Keratinocyte (primary cell): ENCODE measurements around the gene CDKL4. TPM values are rescaled to one million over a fixed set of nuclear protein-coding genes. Genes with fewer than 3 reads are reported as not detected.
"Not testable (repeated sequence)": the region's sequence is repeated elsewhere in the genome, so short reads cannot be mapped to it uniquely, and the experiment has no call there.

Experiments used
- DNase-seq: peaks from one replicate; pipeline ENCODE4 v3.0.0-alpha.2; 2011; ENCODE audit warnings: low read depth, missing footprints, low spot score
- FAIRE-seq: peaks from 2 replicates; lab custom pipeline; 2011; peaks lifted over from hg19 to GRCh38; lab: Jason Lieb, UNC
- H2AFZ ChIP-seq: 2 replicates; pipeline ENCODE4 v1.6.0; 2012; ENCODE audit warnings: low read length, control low read depth, inconsistent platforms; ENCODE audit not compliant: control insufficient read depth
- H3K27ac ChIP-seq: 2 replicates; pipeline ENCODE4 v1.5.1; 2011; ENCODE audit warnings: low read length; ENCODE audit not compliant: control insufficient read depth, insufficient read depth
- H3K27me3 ChIP-seq: 3 replicates; pipeline ENCODE4 v1.6.0; 2011; ENCODE audit warnings: low read length; ENCODE audit not compliant: control insufficient read depth, insufficient read depth; ENCODE audit errors: extremely low read depth
- H3K36me3 ChIP-seq, 2 experiments: 2 replicates in 1 of 2; 3 replicates in 1 of 2; pipeline ENCODE4 v1.5.1; 2011; ENCODE audit warnings: low read length in 2 of 2, mild to moderate bottlenecking in 1 of 2; ENCODE audit not compliant: control insufficient read depth in 2 of 2, insufficient read depth in 2 of 2; ENCODE audit errors: extremely low read depth in 1 of 2
- H3K4me1 ChIP-seq: 3 replicates; pipeline ENCODE4 v1.5.1; 2011; ENCODE audit warnings: low read length; ENCODE audit not compliant: control insufficient read depth, insufficient read depth; ENCODE audit errors: extremely low read depth
- H3K4me2 ChIP-seq: 3 replicates; pipeline ENCODE4 v1.6.0; 2011; ENCODE audit warnings: low read depth, low read length; ENCODE audit not compliant: control insufficient read depth, insufficient read depth; ENCODE audit errors: extremely low read depth
- H3K4me3 ChIP-seq, 3 experiments: fragments of 200-600 bp in 1 of 3; sonication (generic) in 1 of 3; 2 replicates in 2 of 3; 3 replicates in 1 of 3; pipeline ENCODE4 v1.5.1; 2011 to 2016; ENCODE audit warnings: low read length in 3 of 3, mild to moderate bottlenecking in 3 of 3, control low read depth in 2 of 3, inconsistent platforms in 1 of 3, low read depth in 1 of 3, mixed read lengths in 1 of 3, mixed run types in 1 of 3, moderate library complexity in 1 of 3; ENCODE audit not compliant: control insufficient read depth in 2 of 3, insufficient read depth in 2 of 3; ENCODE audit errors: extremely low read depth in 1 of 3
- H3K79me2 ChIP-seq: 2 replicates; pipeline ENCODE4 v1.6.0; 2012; ENCODE audit warnings: low read length; ENCODE audit not compliant: control insufficient read depth, insufficient read depth
- H3K9ac ChIP-seq: 3 replicates; pipeline ENCODE4 v1.6.0; 2011; ENCODE audit warnings: low read length; ENCODE audit not compliant: control insufficient read depth, insufficient read depth; ENCODE audit errors: extremely low read depth
- H3K9me1 ChIP-seq: 3 replicates; pipeline ENCODE4 v1.6.0; 2011; ENCODE audit warnings: low read length; ENCODE audit not compliant: control insufficient read depth, insufficient read depth; ENCODE audit errors: extremely low read depth
- H3K9me3 ChIP-seq: 2 replicates; pipeline ENCODE4 v1.5.1; 2012; ENCODE audit warnings: low read depth, low read length; ENCODE audit not compliant: control insufficient read depth
- H4K20me1 ChIP-seq: 3 replicates; pipeline ENCODE4 v1.6.0; 2011; ENCODE audit warnings: low read length; ENCODE audit not compliant: control insufficient read depth, insufficient read depth; ENCODE audit errors: extremely low read depth
- CTCF ChIP-seq, 3 experiments: IDR thresholded peaks in 1 of 3; conservative IDR thresholded peaks in 1 of 3; optimal IDR thresholded peaks in 1 of 3; 2 replicates in 2 of 3; 3 replicates in 1 of 3; pipeline versions ENCODE3 to v1.5.1; 2011; ENCODE audit warnings: low read length in 3 of 3, mild to moderate bottlenecking in 3 of 3, moderate library complexity in 2 of 3, control low read depth in 1 of 3, inconsistent platforms in 1 of 3; ENCODE audit not compliant: insufficient read depth in 2 of 3; ENCODE audit errors: extremely low read depth in 1 of 3
- EZH2 ChIP-seq: IDR thresholded peaks from one replicate; pipeline ENCODE4 v1.6.1; 2012; ENCODE audit warnings: inconsistent platforms, mild to moderate bottlenecking, low read length, moderate library complexity
- dilution Hi-C: fragments of 300-500 bp; cut with MboI; formaldehyde crosslinking; loops from one replicate; pipeline ENCODE4 v1.7.0; 2020; ENCODE audit warnings: low sequenced_read_pairs; ENCODE audit not compliant: extremely low pct_ligation_motif_present
- polyA plus RNA-seq, 5 experiments: library from polyadenylated mRNA; depleted of rRNA in 3 of 5; stranded (reverse) in 3 of 5; stranded (forward) in 1 of 5; unstranded in 1 of 5; fragments of >200 nt; gene quantifications; 1 replicate in 1 of 5; 2 replicates in 3 of 5; 3 replicates in 1 of 5; pipeline versions ENCODE4 v1.2.1 to v1.2.3, GENCODE V29; 2011 to 2012; ENCODE audit warnings: missing spikeins in 2 of 5, low read depth in 1 of 5, low replicate concordance in 1 of 5

The CDKL4 gene
- polyA plus RNA-seq, 1 donor (not counting 4 experiments of a cell fraction or from before 2014, with no cell fraction given), result not detected

- no peaks in the 10 kb centered on the region for H3K27me3 ChIP-seq
- H2AFZ ChIP-seq, result no peak overlapping the region
- dilution Hi-C loops, result no loop called here
- no peaks in the 10 kb centered on the region for H3K9me3 ChIP-seq
- no peaks in the 10 kb centered on the region for H3K9me1 ChIP-seq
- H3K4me3 ChIP-seq, result no peak overlapping the region
- no peaks in the 10 kb centered on the region for H3K36me3 ChIP-seq
- no peaks in the 10 kb centered on the region for H4K20me1 ChIP-seq
- no peak for FAIRE-seq
- no peaks in the 10 kb centered on the region for H3K4me1 ChIP-seq
- H3K79me2 ChIP-seq, result no peaks in the 10 kb centered on the region
- H3K9ac ChIP-seq, result no peak overlapping the region
- TF ChIP-seq EZH2 (no peak), CTCF (optimal IDR thresholded peaks at IDR 0.05 in 1 of 3, IDR thresholded peaks at IDR 0.05 in 1 of 3, conservative IDR thresholded peaks at IDR 0.05 in 1 of 3; ENCODE audit: extremely low read depth in 1 of 3, insufficient read depth in 2 of 3, low read length in 3 of 3) (no peak)
- no peak overlapping the region for H3K4me2 ChIP-seq
- DNase-seq, result no peak
- no peak overlapping the region for H3K27ac ChIP-seq
Measured at GRCh38 chr2:39156846-39157245, 86.9 kb downstream of the CDKL4 start.

- TF ChIP-seq CTCF (optimal IDR thresholded peaks at IDR 0.05 in 1 of 3, IDR thresholded peaks at IDR 0.05 in 1 of 3, conservative IDR thresholded peaks at IDR 0.05 in 1 of 3; ENCODE audit: extremely low read depth in 1 of 3, insufficient read depth in 2 of 3, low read length in 3 of 3), result no peak
- Histone ChIP-seq H3K27me3 (no peaks in the 10 kb centered on the region), H3K4me2 (no peak overlapping the region), H3K9me1 (no peaks in the 10 kb centered on the region), H2AFZ (no peak overlapping the region), H3K79me2 (no peaks in the 10 kb centered on the region), H3K9me3 (no peaks in the 10 kb centered on the region), H3K36me3 (no peaks in the 10 kb centered on the region), H3K27ac (no peak overlapping the region), H3K4me3 (no peak overlapping the region), H4K20me1 (no peaks in the 10 kb centered on the region), H3K9ac (no peak overlapping the region), H3K4me1 (no peaks in the 10 kb centered on the region)
- DNase-seq (no peak), FAIRE-seq (no peak)
- dilution Hi-C loops, result no loop called here
Measured at GRCh38 chr2:39156107-39156506, 87.7 kb downstream of the CDKL4 start.

GRCh38 chr2:39155573-39155972, 88.2 kb downstream of the CDKL4 start:
- H3K9ac ChIP-seq, H3K27ac ChIP-seq, H3K9me1 ChIP-seq, H2AFZ ChIP-seq, dilution Hi-C loops, H3K9me3 ChIP-seq, H3K27me3 ChIP-seq, H3K4me1 ChIP-seq, H3K4me2 ChIP-seq, H3K79me2 ChIP-seq, FAIRE-seq, H4K20me1 ChIP-seq, DNase-seq, H3K36me3 ChIP-seq, H3K4me3 ChIP-seq: not testable (repeated sequence)
